SH-SY5Y (cell line): ENCODE data around the gene CACNA1B.

Experiments
- GATA2 ChIP-seq: IDR thresholded peaks from 2 replicates; pipeline ENCODE4 v1.6.1; 2011; ENCODE audit warnings: mild to moderate bottlenecking, low read depth, low read length
- GATA3 ChIP-seq: IDR thresholded peaks from 2 replicates; pipeline ENCODE4 v1.6.1; 2011; ENCODE audit warnings: low read depth, mild to moderate bottlenecking, low read length, moderate library complexity

GRCh38 chr9:137837345-137838278, 40.0 kb upstream of the CACNA1B start:
- TF ChIP-seq GATA2 (no peak), GATA3 (no peak)
